HEK293 (cell line): ENCODE data around the gene FAM3C.

Source experiments
- CTCF ChIP-seq: fragments of 450-650 bp; formaldehyde crosslinking; IDR thresholded peaks from 2 replicates; pipeline ENCODE4 v1.5.1; 2016; ENCODE audit warnings: missing biosample characterization, missing genetic modification characterization
- EGR2 ChIP-seq: fragments of 450-650 bp; formaldehyde crosslinking; IDR thresholded peaks from 2 replicates; pipeline ENCODE4 v1.5.1; 2016; ENCODE audit warnings: low read depth, missing biosample characterization, missing genetic modification characterization
- GFI1B ChIP-seq: fragments of 450-650 bp; formaldehyde crosslinking; IDR thresholded peaks from 2 replicates; pipeline ENCODE4 v1.5.1; 2016; ENCODE audit warnings: missing biosample characterization, missing genetic modification characterization
- GLIS2 ChIP-seq: fragments of 450-650 bp; formaldehyde crosslinking; IDR thresholded peaks from 2 replicates; pipeline ENCODE4 v1.5.1; 2016; ENCODE audit warnings: missing biosample characterization, missing genetic modification characterization
- HOXD13 ChIP-seq: sonication (generic); formaldehyde crosslinking; IDR thresholded peaks from 2 replicates; pipeline ENCODE4 v1.8.0; 2022; ENCODE audit warnings: missing genetic modification reagents, borderline replicate concordance
- KLF1 ChIP-seq: fragments of 450-650 bp; formaldehyde crosslinking; IDR thresholded peaks from 2 replicates; pipeline ENCODE4 v1.5.1; 2016; ENCODE audit warnings: missing biosample characterization, missing genetic modification characterization
- KLF8 ChIP-seq: fragments of 450-650 bp; formaldehyde crosslinking; IDR thresholded peaks from 2 replicates; pipeline ENCODE4 v1.5.1; 2016; ENCODE audit warnings: missing biosample characterization, missing genetic modification characterization
- PATZ1 ChIP-seq: fragments of 450-650 bp; formaldehyde crosslinking; IDR thresholded peaks from 2 replicates; pipeline ENCODE4 v1.5.1; 2016; ENCODE audit warnings: missing biosample characterization, missing genetic modification characterization
- PRDM4 ChIP-seq: fragments of 450-650 bp; formaldehyde crosslinking; IDR thresholded peaks from 2 replicates; pipeline ENCODE4 v1.5.1; 2017; ENCODE audit warnings: missing biosample characterization, missing genetic modification characterization
- PRDM6 ChIP-seq: fragments of 450-650 bp; formaldehyde crosslinking; IDR thresholded peaks from 2 replicates; pipeline ENCODE4 v1.5.1; 2017; ENCODE audit warnings: missing biosample characterization, missing genetic modification characterization
- SP7 ChIP-seq: fragments of 450-650 bp; formaldehyde crosslinking; IDR thresholded peaks from 2 replicates; pipeline ENCODE4 v1.5.1; 2016; ENCODE audit warnings: missing biosample characterization, missing genetic modification characterization
- YY2 ChIP-seq: fragments of 450-650 bp; formaldehyde crosslinking; IDR thresholded peaks from 2 replicates; pipeline ENCODE4 v1.5.1; 2016; ENCODE audit warnings: missing biosample characterization, missing genetic modification characterization
- ZFP69B ChIP-seq: fragments of 450-650 bp; formaldehyde crosslinking; IDR thresholded peaks from 2 replicates; pipeline ENCODE4 v1.5.1; 2016; ENCODE audit warnings: missing biosample characterization, missing genetic modification characterization
- ZIC2 ChIP-seq: fragments of 450-650 bp; formaldehyde crosslinking; IDR thresholded peaks from 2 replicates; pipeline ENCODE4 v1.5.1; 2016; ENCODE audit warnings: missing biosample characterization, missing genetic modification characterization
- ZNF10 ChIP-seq: fragments of 450-650 bp; formaldehyde crosslinking; IDR thresholded peaks from 2 replicates; pipeline ENCODE4 v1.5.1; 2017; ENCODE audit warnings: missing biosample characterization, missing genetic modification characterization
- ZNF169 ChIP-seq: fragments of 450-650 bp; formaldehyde crosslinking; IDR thresholded peaks from 2 replicates; pipeline ENCODE4 v1.5.1; 2016; ENCODE audit warnings: missing biosample characterization, missing genetic modification characterization
- ZNF23 ChIP-seq: fragments of 450-650 bp; formaldehyde crosslinking; IDR thresholded peaks from 2 replicates; pipeline ENCODE4 v1.5.1; 2016; ENCODE audit warnings: missing biosample characterization, missing genetic modification characterization, borderline replicate concordance
- ZNF398 ChIP-seq: fragments of 450-650 bp; formaldehyde crosslinking; IDR thresholded peaks from 2 replicates; pipeline ENCODE4 v1.5.1; 2017; ENCODE audit warnings: missing biosample characterization, missing genetic modification characterization
- ZNF433 ChIP-seq: fragments of 450-650 bp; formaldehyde crosslinking; IDR thresholded peaks from 2 replicates; pipeline ENCODE4 v1.5.1; 2016; ENCODE audit warnings: missing biosample characterization, missing genetic modification characterization, low read depth
- ZNF692 ChIP-seq: fragments of 450-650 bp; formaldehyde crosslinking; IDR thresholded peaks from 2 replicates; pipeline ENCODE4 v1.5.1; 2016; ENCODE audit warnings: missing biosample characterization, missing genetic modification characterization
- ZNF785 ChIP-seq: fragments of 450-650 bp; formaldehyde crosslinking; IDR thresholded peaks from 2 replicates; pipeline ENCODE4 v1.5.1; 2016; ENCODE audit warnings: missing biosample characterization, missing genetic modification characterization
- TF ChIP-seq, protein P1 (sequence below): fragments of 450-650 bp; formaldehyde crosslinking; conservative IDR thresholded peaks from 2 replicates; pipeline ENCODE4 v1.5.1; 2016; ENCODE audit warnings: low read depth, missing biosample characterization, missing genetic modification characterization

The FAM3C gene

GRCh38 chr7:121395961-121396757, at the start of gene FAM3C (continued):
- TF ChIP-seq PATZ1 (peak; percentile 90), GLIS2 (tag by site-specific recombination) (peak; percentile 80), CTCF (tag by site-specific recombination) (peak; percentile 75; the same call in 1 of the 2 replicates), ZNF169 (tag by site-specific recombination) (no peak; the same call in 1 of the 2 replicates), ZNF433 (tag by site-specific recombination) (no peak), PRDM6 (tag by site-specific recombination) (0 out of 2 replicates have a peak, but pooled peaks have one; percentile 5), KLF1 (tag by site-specific recombination) (peak; percentile 63), KLF8 (peak; percentile 81; the same call in 1 of the 2 replicates), EGR2 (peak; percentile 95), HOXD13 (CRISPR knock-in tag) (no peak), ZNF692 (tag by site-specific recombination) (peak; percentile 84), ZNF398 (tag by site-specific recombination) (peak; percentile 70), YY2 (0 out of 2 replicates have a peak, but pooled peaks have one; percentile 51), ZNF23 (tag by site-specific recombination) (no peak), GFI1B (tag by site-specific recombination) (0 out of 2 replicates have a peak, but pooled peaks have one; percentile 54), SP7 (0 out of 2 replicates have a peak, but pooled peaks have one; percentile 46), ZFP69B (tag by site-specific recombination) (peak; percentile 51; the same call in 1 of the 2 replicates), ZIC2 (tag by site-specific recombination) (peak; percentile 28), PRDM4 (tag by site-specific recombination) (no peak), ZNF785 (0 out of 2 replicates have a peak, but pooled peaks have one; percentile 55), ZNF10 (tag by site-specific recombination) (0 out of 2 replicates have a peak, but pooled peaks have one; percentile 20)
- TF ChIP-seq, protein P1, sequence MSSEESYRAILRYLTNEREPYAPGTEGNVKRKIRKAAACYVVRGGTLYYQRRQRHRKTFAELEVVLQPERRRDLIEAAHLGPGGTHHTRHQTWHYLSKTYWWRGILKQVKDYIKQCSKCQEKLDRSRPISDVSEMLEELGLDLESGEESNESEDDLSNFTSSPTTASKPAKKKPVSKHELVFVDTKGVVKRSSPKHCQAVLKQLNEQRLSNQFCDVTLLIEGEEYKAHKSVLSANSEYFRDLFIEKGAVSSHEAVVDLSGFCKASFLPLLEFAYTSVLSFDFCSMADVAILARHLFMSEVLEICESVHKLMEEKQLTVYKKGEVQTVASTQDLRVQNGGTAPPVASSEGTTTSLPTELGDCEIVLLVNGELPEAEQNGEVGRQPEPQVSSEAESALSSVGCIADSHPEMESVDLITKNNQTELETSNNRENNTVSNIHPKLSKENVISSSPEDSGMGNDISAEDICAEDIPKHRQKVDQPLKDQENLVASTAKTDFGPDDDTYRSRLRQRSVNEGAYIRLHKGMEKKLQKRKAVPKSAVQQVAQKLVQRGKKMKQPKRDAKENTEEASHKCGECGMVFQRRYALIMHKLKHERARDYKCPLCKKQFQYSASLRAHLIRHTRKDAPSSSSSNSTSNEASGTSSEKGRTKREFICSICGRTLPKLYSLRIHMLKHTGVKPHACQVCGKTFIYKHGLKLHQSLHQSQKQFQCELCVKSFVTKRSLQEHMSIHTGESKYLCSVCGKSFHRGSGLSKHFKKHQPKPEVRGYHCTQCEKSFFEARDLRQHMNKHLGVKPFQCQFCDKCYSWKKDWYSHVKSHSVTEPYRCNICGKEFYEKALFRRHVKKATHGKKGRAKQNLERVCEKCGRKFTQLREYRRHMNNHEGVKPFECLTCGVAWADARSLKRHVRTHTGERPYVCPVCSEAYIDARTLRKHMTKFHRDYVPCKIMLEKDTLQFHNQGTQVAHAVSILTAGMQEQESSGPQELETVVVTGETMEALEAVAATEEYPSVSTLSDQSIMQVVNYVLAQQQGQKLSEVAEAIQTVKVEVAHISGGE (tag by site-specific recombination) = peak; percentile 36; the same call in 1 of the 2 replicates
